Measurements from ENCODE around the gene ILDR2. TPM values are rescaled to one million over a fixed set of nuclear protein-coding genes. Genes with fewer than 3 reads are reported as not detected.

The ILDR2 gene
- total and polyA plus RNA-seq, 9 of the 15 experiments (the other 6 are each of a cell fraction or from before 2014, with no cell fraction given), result 0.03 to 0.31 (median 0.18) TPM; not detected in 2

- TF ChIP-seq ZNF609 (CRISPR knock-in tag; IDR thresholded peaks at IDR 0.05; ENCODE audit: borderline replicate concordance), result no peak
- no peak for TF ChIP-seq ZNF316 (IDR thresholded peaks at IDR 0.05)
- TF ChIP-seq ZFP30 (CRISPR knock-in tag; IDR thresholded peaks at IDR 0.05; ENCODE audit: borderline replicate concordance), result no peak
- no peak for TF ChIP-seq ZKSCAN8 (CRISPR knock-in tag; IDR thresholded peaks at IDR 0.05)
- TF ChIP-seq KLF10 (CRISPR knock-in tag; IDR thresholded peaks at IDR 0.05), result no peak
- TF ChIP-seq RFX5 (IDR thresholded peaks at IDR 0.05; ENCODE audit: low read depth, low read length), result no peak
- TF ChIP-seq ZSCAN29 (IDR thresholded peaks at IDR 0.05), result no peak
- TF ChIP-seq RBFOX2 (IDR thresholded peaks at IDR 0.05; ENCODE audit: low read depth, low read length), result peak; percentile 98
- peak; percentile 84 for TF ChIP-seq HMGN3 (IDR thresholded peaks at IDR 0.05; ENCODE audit: borderline replicate concordance, extremely low read depth, insufficient read length, low read depth, low read length)
- TF ChIP-seq CBX5 (IDR thresholded peaks at IDR 0.05; ENCODE audit: borderline replicate concordance, low read depth), result peak; percentile 58; the same call in 1 of the 2 replicates
- TF ChIP-seq TAL1 (IDR thresholded peaks at IDR 0.05), result no peak; the same call in 1 of the 2 replicates
- no peak; the same call in 1 of the 2 replicates for TF ChIP-seq SMARCA4 (IDR thresholded peaks at IDR 0.05)
- no peak for TF ChIP-seq SAFB (IDR thresholded peaks at IDR 0.05; ENCODE audit: borderline replicate concordance, low read depth, low read length)
- TF ChIP-seq ZNF764 (CRISPR knock-in tag; IDR thresholded peaks at IDR 0.05; ENCODE audit: low read depth), result no peak
- TF ChIP-seq ZBTB7A (IDR thresholded peaks at IDR 0.05; ENCODE audit: borderline replicate concordance, control insufficient read depth, low read depth, low read length), result no peak; the same call in 1 of the 2 replicates
- TF ChIP-seq SRF (CRISPR knock-in tag; IDR thresholded peaks at IDR 0.05), result peak in 1 of 2 experiments; percentile 48; a peak in 1 of 4 replicates
- TF ChIP-seq ZNF830 (CRISPR knock-in tag; IDR thresholded peaks at IDR 0.05), result no peak
- TF ChIP-seq SPI1 (IDR thresholded peaks at IDR 0.05; ENCODE audit: borderline replicate concordance, low read depth, low read length), result 0 out of 2 replicates have a peak, but pooled peaks have one; percentile 2
- TF ChIP-seq POLR2B (IDR thresholded peaks at IDR 0.05; ENCODE audit: low read depth, partially characterized antibody), result no peak
- TF ChIP-seq ELF1 (tag; IDR thresholded peaks at IDR 0.05), result peak; percentile 46; the same call in 1 of the 2 replicates
- peak; percentile 80 for TF ChIP-seq E2F8 (IDR thresholded peaks at IDR 0.05; ENCODE audit: low read depth, partially characterized antibody)
- no peak for TF ChIP-seq MED1 (CRISPR knock-in tag; IDR thresholded peaks at IDR 0.05; ENCODE audit: borderline replicate concordance)
Observed at GRCh38 chr1:166875734-166876539, 99.4 kb downstream of the ILDR2 start, which contains the start of gene TADA1 (continued).

All from K562 (cell line).